GM08714 (cell line): ENCODE data around the gene HACL1.
"Not testable (repeated sequence)": the region's sequence is repeated elsewhere in the genome, so short reads cannot be mapped to it uniquely, and the experiment has no call there.

Experiments used
- H3K4me3 ChIP-seq: fragments of 200-500 bp; sonication (Bioruptor generic); 2 replicates; pipeline ENCODE4 v1.5.1; 2014; ENCODE audit warnings: mild to moderate bottlenecking, low read length, inconsistent platforms
- ZNF274 ChIP-seq: IDR thresholded peaks from 2 replicates; pipeline ENCODE4 v1.6.1; 2012; ENCODE audit warnings: mild to moderate bottlenecking, low read depth, low read length

Gene HACL1

GRCh38 chr3:15612001-15612400 is 10.6 kb upstream of the HACL1 start:
- no peak for TF ChIP-seq ZNF274
- no peak overlapping the region for H3K4me3 ChIP-seq

DNA sequence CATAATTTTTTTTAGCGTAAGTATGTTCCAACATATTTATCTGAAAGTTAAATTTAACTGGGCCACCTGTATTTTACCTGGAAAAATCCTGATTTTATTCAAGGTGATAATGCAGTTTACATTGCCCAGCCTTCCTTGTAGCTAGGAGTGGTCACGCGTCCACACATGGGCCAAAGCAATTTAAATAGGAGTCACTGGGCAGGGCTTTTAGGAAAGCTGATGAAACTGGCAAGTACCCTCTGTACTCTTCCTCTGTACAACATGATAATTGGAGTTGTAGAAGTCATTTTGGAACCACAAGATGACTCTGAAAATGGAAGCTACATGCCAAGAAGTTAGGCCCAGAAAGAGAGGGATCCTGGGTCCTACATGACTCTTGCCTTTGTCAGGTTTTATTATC is 9.6 kb upstream of the HACL1 start:
- no peak overlapping the region for H3K4me3 ChIP-seq
- no peak for TF ChIP-seq ZNF274

DNA sequence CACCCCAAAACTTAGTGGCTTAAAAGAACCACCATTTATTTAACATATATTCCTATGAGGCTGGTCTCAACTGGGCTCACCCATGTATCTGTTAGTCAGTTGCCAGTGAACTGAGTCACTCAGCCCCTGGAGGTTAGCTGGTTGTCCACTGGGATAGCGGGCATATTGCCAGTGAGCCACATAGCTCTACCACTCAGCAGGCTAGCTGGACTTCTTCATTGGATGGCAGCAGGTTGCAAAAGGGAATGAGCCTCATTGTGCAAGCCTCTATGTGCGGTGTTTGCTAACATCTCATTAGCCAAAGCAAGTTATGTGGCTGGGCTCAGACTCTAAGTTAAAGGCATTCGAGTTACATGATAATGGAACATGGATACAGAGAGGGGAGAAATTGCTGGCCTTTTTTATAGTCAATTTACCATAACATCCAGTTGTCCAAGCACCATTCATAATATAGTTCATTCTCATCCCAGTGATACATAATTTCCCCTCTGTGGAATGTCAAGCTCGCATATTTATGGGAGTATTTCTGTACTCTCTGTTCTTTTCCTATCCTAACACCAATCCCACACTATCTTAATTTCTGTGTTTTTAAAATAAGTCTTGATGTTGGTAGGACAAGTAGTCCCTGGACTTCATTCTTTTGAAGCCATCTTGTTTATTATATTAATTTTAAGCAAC is 8.9 kb upstream of the HACL1 start:
- no peak overlapping the region for H3K4me3 ChIP-seq
- TF ChIP-seq ZNF274 = no peak

DNA sequence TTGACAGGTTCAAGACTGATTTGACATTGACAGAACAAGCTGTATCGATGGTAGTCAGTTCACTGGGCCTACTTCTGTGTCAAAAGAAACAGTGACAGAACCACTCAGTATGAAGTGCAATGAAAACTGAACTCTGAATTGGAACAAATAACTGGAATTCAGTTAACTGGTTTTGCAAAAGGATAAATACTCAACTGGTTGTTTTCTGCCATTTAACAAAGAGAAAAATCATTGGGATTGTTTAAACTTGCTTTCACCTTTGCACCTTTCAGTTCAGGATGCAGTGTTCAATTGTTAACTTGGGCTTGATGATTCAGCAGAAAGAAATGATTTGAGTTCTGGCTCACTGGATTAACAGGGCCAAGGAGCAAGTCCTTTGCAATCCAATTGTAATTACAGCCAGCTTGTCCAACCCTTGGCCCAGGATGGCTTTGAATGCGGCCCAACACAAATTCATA is 5.1 kb upstream of the HACL1 start:
- no peak for TF ChIP-seq ZNF274
- H3K4me3 ChIP-seq = no peak overlapping the region

DNA sequence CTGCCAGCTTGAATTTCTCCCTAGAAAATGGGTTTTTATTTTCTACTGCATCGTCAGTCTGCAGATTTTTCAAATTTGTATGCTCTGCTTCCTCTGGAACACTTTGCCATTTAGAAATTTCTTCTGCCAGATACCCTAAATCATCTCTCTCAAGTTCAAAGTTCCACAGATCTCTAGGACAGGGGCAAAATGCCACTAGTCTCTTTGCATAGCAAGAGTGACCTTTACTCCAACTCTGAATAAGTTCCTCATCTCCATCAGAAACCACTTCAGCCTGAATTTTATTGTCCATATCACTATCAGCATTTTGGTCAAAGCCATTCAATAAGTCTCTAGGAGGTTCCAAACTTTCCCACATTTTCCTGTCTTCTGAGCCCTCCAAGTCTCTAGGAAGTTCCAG is 3.2 kb upstream of the HACL1 start:
- H3K4me3 ChIP-seq = not testable (repeated sequence)

GRCh38 chr3:15602816-15603215 is 1.4 kb upstream of the HACL1 start:
- H3K4me3 ChIP-seq = peak overlapping the region; percentile 92; the same call in 1 of the 2 replicates

GRCh38 chr3:15602146-15602536 is 772 bp upstream of the HACL1 start:
- H3K4me3 ChIP-seq = peak overlapping the region; percentile 92
- TF ChIP-seq ZNF274 = no peak

DNA sequence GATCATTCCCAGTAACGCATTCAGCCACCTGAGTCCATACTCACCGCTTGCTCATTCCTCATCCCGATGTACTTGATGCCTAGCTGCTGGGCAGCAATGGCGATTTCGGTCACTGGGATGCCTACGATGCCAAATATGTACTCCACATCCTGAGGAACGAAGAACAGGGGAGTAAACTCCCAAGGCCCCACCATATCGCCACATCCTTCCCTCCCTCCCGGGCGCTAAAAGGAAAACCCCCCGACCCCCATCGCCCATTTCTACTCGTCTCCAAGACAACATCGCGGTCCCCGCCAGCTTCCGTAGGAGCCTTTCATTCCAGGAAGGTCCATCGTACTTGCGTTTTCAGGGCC is 347 bp downstream of the HACL1 start:
- H3K4me3 ChIP-seq = peak overlapping the region; percentile 84
- TF ChIP-seq ZNF274 = no peak

- TF ChIP-seq ZNF274 = no peak
- no peak overlapping the region for H3K4me3 ChIP-seq
These were observed 5.4 kb downstream of the HACL1 start for GRCh38 chr3:15595955-15596354.

GRCh38 chr3:15592968-15593367 is 8.4 kb downstream of the HACL1 start:
- H3K4me3 ChIP-seq = no peak overlapping the region
- TF ChIP-seq ZNF274 = no peak

- H3K4me3 ChIP-seq = no peak overlapping the region
- TF ChIP-seq ZNF274 = no peak
These were observed 9.4 kb downstream of the HACL1 start for GRCh38 chr3:15591928-15592327.

DNA sequence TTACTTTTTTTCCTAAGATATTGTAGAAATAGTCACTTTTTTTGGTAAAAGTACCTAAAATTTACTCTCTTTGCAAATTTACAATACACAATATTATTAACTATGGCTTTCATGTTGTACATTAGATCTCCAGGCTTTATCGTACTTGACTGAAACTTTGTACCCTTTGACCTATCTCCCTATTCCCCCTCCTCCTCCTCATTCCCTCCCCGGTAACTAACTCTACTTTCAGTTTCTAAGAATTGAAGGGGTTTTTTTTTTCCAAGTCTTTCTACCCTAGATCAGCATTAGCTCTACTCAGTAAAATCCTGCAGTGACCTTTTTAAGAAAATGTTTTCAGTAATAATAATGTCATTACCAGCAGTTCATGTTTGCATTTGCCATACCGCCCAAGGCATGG is 10.1 kb downstream of the HACL1 start:
- TF ChIP-seq ZNF274 = no peak
- H3K4me3 ChIP-seq = no peak overlapping the region

DNA sequence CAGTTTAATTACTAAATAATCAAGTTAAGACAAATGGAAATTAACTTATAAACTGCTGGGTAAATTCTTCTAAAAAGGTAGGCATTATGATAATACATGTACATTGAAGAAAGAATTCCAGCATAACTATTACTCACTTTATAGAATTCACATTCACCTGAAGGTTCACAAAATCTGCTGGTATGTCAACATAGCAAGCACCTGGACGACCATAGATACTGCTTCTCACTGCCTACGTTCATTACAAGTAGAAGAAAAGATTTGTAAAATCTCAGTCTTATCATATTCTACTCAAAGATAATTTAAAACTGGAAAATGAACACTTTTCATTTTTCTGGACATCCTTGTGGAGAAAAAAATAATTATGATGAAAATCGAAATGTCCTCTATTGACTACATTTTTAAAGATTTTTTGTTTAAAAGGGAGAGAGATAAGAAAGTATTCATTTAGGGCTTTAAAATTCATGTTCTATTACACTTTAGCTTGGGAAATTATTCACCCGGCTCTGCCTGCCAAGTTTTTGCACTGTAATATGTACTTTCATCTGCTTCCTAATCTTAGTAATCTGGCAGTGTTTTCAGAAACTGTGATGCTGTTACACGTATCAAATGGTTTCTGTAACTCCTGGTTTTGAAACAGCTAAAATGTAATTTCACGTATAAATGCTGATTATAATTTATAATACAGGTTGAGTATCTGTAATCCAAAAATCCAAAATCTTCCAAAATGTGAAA is 16.1 kb downstream of the HACL1 start:
- no peak for TF ChIP-seq ZNF274
- H3K4me3 ChIP-seq = no peak overlapping the region

DNA sequence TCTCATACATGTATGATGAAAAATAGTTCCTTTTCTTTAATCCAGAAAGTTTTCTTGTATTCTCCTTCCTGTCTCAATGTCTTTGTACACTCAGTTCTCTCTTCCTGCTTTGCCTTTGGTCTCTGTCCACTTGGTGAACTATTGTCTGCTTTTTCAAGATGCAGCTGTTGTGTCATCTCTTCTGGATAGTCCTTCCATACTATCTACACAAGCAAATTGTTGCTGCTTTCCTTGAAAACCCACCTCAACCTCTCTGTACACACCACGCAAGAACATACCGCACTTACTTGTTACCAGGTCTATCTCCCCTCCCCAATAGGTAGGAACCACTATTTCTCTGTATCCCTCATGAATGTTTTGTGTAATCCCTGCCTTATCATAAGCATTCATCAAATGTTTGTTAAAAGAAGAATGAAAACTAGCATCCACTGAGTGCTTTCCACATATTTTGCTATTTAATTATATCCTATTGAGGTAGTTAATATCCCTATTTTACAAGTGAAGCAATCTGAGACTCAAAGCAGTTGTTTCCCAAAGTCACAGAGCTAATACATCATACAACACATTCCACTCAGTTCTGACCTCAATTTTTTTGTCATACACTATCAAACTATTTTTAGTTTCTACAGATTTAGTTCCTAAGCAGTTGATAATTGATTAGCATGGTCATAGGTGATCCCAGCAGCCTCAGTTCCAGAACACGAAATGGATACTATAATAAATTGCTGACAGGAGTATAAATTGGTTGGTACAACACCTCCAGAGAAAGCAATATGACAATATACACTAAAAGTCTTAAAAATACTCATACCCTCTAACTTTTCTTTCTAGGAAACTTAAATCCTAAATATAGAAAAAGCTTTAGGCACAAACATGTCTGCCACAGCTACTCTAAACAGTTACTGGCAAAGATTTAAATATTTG is 19.6 kb downstream of the HACL1 start:
- no peak overlapping the region for H3K4me3 ChIP-seq
- no peak for TF ChIP-seq ZNF274

GRCh38 chr3:15579051-15579450 is 22.3 kb downstream of the HACL1 start:
- no peak for TF ChIP-seq ZNF274
- H3K4me3 ChIP-seq = no peak overlapping the region
